HG03342 (cell line): ENCODE data around the gene MARCHF6.
A peak's percentile ranks its signal among the peaks of the same experiment; 100 is the strongest.
"Not testable (repeated sequence)": the region's sequence is repeated elsewhere in the genome, so short reads cannot be mapped to it uniquely, and the experiment has no call there.

ENCODE experiments used
- ATAC-seq: cut with Tn5 transposase; IDR thresholded peaks from one replicate; pipeline ENCODE4 v1.9.1; 2021; ENCODE audit warnings: mild to moderate bottlenecking, moderate library complexity; ENCODE audit not compliant: unreplicated experiment

Gene MARCHF6

DNA sequence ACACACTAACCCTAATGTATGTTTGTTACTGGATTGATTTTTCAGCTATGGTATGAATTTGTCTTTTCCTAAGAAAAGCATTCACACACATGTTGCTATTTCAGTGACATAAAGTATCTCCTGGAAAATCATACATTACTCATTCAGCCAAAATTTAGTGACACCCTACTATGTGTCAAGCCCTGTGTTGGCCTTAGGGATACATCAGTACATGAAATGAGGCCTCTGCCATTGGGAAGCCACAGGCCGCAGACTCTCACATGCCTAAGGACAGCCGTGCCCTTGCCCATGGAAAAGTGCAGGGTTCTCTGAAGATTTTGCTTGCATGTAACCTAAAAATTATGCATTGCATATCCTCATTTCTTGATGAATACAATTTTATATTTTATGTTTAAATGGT, 5.2 kb upstream of the MARCHF6 start:
- no peak for ATAC-seq

DNA sequence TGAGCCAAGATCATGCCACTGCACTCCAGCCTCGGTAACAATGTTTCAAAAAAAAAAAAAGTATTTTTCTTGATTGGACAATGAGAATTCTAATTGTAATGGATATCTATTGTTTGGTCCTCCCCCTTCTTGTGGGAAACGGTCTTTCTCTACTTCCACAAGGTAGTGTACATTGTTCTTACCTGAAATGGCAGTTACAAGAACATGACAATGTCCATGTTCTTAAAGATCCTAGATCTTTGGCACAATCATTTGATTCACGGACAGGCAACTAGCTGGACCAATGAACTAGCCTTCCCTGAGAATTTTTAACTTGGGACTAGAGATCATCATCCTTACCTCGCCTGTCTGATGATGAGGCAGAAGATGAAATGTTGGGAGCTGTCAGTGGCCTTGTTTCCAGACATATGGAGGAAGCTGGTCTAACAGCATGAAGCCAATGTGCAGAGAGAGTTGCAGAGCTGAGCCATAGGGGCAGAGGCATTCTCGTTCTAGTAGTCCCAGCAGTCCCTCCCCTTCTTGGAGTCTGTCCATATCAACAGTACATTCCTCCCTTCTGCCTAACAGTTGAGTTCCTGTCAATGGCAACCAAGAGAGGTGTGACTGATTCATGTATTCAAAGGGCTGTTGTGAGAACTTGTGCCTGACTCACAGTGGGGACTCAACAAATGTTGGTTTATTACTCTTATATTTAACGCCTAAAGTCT, 2.1 kb upstream of the MARCHF6 start:
- ATAC-seq, result no peak

DNA sequence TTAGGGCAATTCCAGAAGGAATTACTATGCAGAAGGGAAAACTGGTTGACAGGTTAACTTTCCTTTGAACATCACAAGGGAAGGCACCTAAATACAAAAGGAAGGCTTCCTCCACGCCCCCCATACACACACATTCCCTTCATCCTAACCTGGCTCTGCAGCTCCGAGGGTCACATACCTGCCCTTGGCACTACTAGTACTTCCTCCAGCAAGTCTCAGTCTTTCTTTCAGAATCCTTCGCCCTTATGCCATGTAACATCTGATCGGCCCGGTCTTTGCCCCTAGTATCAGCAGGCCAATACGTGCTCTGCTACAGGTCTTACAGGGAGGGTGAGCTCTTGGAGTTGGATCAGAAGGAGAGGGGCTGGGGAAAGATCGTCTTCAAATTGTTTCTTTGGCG, 1.6 kb upstream of the MARCHF6 start:
- ATAC-seq, result no peak

DNA sequence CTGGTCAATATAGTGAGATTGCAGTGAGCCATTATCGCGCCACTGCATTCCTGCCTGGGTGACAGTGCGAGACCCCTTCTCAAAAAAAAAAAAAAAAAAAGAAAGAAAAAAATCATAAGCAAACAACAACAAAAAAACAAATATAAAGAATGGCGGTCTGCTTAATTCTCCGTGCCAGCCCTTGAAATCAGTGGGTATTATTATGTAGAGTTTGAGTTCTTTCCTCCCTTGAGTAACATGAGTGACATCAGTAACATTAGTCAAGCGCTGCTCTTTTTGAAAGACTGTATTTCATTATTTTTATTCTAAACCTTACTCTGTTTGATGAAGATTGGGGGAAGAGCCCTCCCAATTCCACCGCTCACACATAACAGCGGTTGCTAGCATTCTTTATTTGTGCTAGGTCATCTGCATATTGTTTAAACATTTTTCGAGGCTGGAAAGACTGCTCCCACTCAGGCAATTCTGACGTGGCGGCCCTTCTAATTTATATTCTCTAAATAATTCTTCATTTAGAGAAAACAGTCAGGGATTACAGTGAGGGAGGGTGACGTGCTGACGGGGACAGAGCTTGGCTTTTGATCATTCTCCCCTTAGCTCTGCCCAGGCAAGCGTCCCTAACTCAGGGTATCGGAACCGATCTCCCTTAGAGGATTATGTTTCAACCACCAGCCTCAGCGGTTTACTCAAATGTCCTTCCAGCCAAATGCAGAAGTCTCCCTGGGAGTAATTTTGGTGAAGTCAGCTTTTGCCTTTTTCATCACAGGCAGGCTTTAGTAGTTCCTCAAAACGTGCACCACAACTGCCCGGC, 860 bp upstream of the MARCHF6 start:
- ATAC-seq, result no peak

DNA sequence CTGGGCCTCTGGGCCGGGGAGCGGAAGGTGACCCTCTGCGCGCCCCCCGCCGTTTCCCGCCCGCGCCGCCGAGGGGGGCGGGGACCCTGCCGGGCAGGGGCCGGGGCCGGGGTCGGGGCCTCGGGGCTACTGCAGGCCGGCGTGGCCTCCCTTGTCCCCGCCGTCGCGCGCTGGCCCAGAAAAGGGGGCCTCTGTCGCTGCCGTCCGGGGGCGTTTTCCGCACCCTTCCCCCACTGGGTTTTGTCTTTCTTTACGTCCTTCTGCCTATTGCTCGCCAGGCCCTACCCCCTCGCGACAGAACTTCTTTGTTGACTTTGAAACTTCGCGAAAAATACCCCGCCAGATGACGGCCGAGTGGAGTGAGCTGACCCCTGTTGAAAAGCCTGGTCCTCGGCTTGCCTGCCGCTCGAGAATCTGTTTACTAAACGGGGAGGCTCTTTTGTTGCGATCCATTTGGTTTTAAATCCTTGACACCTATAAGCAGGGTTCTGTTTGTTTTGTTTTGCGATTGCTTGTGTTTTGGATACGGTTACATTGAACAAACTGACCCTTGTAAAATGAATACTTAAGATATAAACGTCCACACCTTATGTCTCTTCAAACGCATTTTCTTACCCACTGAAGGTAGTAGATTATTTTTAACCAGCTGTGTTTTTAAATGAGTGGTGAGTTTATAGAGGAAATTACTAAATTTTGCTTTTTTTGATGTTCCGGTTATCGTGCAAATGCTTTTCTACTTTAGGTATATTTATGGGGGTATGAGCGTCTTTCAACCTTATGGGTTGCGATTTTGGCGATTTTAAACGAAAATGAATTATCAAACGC, 765 bp downstream of the MARCHF6 start:
- ATAC-seq, result peak; percentile 15

DNA sequence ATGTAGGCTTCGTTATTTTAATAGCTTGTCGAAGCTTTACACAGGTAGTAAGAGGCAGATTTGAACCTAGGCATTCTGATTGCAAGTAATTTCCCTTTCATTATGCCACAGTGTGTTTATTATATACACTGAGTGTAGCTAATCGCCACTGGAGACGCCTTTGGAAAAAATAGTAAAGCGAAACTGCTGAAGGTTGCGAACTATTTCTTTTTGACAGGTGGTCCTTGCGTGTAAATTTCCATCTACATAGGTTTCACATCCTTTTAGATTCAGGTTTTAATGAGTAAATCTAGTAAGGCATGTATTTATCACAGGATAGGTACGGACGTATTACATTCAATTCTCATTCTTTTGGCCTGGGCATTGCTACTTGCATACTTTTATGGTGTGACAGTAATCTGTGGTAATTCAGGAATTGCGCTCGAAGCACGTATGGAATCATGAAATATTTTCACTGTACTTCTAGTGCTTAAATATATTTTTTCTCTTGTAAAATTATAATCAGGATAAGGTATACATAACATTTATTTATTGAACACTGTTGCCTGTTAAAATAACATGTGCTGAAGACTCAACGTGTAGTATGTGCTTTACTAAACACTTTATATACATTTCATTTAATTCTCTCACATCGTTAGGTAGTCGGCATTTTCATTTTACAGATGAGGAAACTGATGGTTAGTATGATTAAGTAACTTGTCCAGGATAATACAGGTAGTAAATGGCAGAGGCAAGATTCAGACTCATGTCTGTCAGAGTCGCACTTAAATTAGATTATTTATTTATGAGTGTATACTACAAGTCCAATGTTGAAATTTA, 1.8 kb downstream of the MARCHF6 start:
- ATAC-seq, result peak; percentile 22

DNA sequence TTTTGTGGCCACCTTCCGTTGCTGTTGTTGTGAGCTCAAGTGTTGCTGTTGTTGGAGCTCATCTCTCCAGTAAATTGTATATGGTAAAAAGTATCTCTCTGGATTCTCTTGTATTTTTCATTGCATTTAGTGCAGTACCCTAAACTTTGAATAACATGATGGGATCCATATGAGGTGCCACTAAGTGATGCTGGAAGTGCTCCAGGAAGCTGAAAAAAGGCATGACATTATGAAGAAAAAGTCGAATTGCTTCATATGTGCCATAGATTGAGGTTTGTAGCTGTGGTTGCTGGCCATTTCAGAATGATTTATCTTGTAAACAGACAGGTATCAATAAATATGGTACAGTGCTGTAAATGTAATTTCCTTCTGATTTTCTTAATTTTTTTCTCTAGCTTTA, 5.5 kb downstream of the MARCHF6 start:
- ATAC-seq, result no peak

DNA sequence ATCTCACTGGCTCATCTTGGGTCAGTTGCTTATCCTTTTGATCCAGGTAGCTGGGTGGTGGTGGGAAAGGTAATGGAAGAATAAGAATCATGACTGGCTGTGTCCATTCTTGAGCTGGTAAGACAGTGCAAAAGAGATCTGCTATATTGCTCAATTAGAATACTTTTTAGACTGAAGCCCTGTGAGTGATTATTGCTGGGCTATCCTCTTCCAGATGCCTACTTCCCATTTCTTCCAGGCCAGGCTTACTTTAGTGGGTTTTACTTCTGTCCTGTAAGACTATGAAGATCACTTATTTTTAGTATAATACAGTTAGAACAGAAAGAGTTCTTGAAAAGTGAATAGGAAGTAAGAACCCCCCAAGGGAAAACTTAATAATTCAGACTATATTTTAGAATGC, 7.2 kb downstream of the MARCHF6 start:
- no peak for ATAC-seq

DNA sequence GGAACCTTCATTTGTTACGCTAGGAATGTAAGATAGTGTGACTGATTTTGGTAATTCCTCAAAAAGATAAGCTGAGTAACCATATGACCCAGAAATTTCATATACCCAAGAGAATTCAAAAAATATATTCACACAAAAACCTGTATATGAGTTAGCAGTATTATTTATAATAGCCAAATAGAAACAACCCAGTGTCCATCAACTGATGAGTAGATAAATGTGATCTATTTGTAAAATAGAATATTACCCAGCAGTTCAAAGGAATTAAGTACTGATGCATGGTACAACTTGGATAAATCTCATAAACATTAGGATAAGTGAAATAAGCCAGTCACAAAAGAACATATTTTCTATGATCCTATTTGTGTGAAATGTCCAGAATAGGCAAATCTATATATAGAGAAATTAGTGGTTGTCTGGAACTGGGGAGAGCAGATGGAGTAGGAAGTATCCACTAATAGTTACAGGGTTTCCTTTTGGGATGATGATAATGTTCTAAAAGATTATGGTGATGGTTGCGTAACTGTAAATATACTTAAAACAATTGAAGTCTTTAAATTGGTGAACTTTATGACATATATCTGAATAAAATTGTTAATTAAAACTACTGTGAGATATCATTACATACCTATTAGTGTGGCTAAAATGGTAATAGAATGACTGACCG, 10.2 kb downstream of the MARCHF6 start:
- ATAC-seq, result no peak

DNA sequence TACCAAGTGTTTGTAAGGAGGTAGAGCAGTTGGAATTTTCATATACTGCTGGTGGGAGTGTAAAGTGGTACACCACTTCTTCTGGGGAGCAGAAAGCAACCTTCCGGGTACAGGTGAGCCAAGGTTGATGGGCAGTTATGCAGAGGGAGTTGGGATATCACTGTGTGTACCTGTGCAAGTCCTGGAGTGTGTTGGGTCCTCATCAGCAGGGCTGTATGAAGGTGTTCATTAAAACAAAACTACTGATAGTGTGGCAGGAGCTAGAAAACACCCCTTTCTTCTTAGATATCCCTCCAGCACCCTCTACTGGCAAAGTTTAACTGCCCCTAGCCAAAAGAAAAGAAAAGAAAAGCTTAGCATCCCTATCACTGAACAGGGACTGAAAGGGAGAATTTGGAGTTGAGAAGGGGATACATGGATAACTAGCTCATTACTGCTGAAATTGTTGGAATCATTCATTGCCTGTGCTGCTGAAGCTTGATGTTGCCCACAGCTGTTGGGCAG, 10.7 kb downstream of the MARCHF6 start:
- ATAC-seq, result no peak

DNA sequence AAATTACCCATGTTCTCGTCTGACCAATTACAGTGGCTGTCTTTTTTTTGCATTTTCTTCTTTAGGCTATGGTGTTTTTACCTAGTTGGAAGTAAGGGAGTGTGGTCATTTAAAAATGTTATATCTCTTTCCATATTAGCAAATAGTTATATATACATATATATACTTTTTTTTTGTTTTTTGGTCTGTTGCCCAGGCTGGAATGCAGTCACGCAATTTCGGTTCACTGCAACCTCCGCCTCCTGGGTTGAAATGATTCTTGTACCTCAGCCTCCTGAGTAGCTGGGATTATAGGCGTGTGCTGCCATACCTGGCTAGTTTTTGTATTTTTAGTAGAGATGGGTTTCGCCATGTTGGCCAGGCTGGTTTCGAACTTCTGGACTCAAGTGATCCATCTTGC, 12.3 kb downstream of the MARCHF6 start:
- no peak for ATAC-seq

DNA sequence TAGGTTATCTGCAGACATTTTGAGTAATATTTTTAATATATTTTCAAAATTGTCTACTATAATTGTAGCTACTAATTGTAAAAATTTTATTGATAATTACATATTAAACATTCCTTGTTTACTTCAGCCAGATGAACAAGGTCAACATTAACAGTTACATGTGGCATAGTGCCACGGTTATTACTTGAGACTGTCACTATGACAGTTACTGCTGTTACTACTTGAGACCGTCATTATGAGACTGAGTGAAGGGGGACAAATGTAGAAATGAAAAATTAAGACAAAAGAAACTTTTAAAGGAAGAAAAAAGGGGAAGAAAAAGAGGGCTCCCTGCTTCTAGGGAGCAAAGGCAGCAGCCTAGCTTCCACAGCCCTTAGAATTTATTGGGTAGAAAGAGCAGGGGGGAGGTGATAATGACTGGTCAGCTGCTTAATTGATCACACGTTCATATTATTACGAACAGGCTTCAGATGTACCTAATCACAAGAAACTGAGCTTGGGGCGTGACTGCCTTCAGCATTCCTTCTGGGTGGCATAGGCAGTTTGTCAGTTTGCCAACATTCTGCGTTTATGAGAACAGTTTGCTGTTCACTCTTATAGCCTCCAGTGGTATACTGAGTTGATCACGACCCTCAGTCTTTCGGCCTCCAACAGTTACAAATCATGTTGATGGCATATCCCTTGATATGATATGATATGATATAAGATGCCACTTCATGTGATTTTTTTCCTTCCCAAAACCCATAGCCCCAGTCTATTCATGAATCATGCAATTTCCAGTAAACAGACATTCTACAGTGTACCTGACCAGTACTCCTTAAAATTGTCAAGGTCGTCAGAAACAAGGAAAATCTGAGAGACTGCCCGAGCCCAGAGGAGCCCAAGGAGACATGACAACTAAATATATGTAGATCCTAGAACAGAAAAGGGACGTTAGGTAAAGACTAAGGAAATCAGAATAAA, 13.1 kb downstream of the MARCHF6 start:
- ATAC-seq, result no peak

DNA sequence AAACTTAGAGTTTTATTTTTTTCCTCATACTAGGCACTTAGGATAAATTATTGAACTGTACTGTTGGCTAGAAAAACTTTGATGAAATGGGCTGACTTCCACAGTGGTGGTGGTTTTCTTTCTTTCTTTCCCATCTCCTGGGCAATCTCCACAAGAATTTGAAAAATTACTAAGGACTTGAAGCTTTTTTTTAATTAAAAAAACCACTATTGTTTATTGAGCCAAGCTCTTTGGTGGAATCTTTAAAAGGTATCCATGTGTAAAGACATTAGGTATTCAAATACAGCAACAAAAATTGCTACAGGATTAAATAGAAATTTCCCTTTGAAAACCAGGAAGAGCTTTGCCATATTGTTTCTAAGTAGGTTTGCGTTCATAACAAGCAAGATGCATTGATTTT, 14.1 kb downstream of the MARCHF6 start:
- no peak for ATAC-seq

DNA sequence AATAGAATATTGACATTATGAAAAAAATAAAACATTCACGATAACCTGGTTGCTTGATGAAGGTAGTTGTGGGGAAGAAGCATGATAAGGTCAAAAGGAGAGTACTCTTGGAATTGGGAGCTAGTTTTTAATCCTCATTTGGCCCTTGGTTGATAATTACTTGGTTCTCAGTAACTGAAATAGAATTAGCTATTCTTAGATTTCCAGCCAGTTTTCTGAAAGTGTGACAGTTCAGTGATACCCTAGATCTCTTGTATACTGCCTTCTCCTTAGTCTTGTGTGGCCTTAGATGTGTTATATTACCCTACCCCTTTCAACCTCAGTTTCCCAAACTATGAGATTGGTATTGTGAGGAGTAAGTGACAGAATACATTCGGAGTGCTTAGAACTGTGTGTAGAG, 17.4 kb downstream of the MARCHF6 start:
- no peak for ATAC-seq

DNA sequence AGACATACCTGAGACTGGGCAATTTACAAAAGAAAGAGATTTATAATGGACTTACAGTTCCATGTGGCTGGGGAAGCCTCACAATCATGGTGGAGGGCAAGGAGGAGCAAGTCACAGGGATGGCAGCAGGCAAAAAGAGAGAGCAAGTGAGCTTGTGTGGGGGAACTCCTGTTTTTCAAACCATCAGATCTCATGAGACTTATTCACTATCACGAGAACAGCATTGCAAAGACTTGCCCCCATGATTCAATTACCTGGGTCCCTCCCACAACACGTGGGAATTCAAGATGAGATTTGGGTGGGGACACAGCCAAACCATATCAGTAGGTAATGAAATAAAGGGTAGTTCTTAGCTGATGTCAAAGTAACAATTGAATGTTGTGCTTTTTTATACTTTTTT, 17.9 kb downstream of the MARCHF6 start:
- ATAC-seq, result not testable (repeated sequence)

DNA sequence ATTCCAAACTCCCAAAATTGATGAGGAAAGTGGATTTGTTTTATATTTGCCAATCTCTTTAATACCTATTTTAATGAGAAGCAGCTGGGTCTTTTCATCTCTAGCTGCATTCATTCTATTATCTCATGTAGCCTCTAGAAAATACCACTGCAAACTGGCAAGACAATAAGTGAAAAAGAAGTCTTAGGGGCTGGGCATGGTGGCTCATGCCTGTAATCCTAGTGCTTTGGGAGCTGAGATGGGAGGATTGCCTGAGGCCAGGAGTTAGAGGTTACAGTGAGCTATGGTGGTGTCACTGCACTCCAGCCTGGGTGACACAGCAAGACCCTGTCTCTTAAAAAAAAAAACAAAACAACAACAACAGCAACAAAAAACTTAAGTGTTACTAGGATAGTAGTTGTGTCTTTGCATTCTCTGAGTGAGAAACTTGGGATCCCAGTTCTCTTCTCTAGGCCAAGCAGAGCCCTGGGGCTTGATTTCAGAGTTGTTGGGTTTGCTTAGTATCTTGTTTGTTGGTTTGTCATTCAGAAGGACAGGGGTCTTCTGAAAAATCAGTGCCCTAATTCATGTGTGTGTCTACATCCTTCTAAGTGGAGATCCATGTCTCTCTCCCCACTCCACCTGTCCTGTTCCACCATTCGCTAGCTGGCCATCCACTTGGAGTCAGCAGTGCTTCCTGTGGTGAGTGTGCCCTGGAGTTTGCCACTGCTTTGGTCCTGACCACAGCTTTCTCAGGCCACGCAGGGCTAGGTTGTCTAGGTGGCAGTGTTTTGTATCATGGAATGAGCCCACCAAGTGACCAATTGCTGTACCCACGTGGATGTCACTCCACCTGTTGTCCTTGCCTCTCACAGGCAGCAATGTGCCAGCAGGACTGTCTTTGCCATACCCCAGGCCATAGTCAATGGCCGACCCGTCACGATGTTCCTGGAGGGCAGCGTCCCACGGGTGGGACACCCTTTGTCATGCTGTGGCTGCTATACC, 19.5 kb downstream of the MARCHF6 start:
- no peak for ATAC-seq
